GM12878 (cell line): ENCODE data around the gene SESTD1.

Experiments
- CHD1 ChIP-seq: IDR thresholded peaks from 2 replicates; pipeline ENCODE4 v1.6.1; 2012; ENCODE audit warnings: low read depth, low read length, improper control_type of control experiment
- EZH2 ChIP-seq: IDR thresholded peaks from 2 replicates; pipeline ENCODE4 v1.6.1; 2012; ENCODE audit warnings: low read depth, mild to moderate bottlenecking, control low read depth, inconsistent platforms, low read length, borderline replicate concordance; ENCODE audit not compliant: control insufficient read depth
- TF ChIP-seq, protein P1 (sequence below): IDR thresholded peaks from 2 replicates; pipeline ENCODE4 v1.6.1; 2012; ENCODE audit warnings: mild to moderate bottlenecking, low read depth, low read length
- TF ChIP-seq, protein P2 (sequence below), 3 experiments: IDR thresholded peaks in 2 of 3; conservative IDR thresholded peaks in 1 of 3; 2 replicates each; pipeline ENCODE4 v1.5.1; 2011; ENCODE audit warnings: low read depth in 3 of 3, low read length in 3 of 3, mild to moderate bottlenecking in 3 of 3, control low read depth in 2 of 3, moderate library complexity in 2 of 3, inconsistent platforms in 1 of 3, mixed read lengths in 1 of 3; ENCODE audit not compliant: control insufficient read depth in 2 of 3, insufficient read depth in 1 of 3; ENCODE audit errors: extremely low read depth in 1 of 3

DNA sequence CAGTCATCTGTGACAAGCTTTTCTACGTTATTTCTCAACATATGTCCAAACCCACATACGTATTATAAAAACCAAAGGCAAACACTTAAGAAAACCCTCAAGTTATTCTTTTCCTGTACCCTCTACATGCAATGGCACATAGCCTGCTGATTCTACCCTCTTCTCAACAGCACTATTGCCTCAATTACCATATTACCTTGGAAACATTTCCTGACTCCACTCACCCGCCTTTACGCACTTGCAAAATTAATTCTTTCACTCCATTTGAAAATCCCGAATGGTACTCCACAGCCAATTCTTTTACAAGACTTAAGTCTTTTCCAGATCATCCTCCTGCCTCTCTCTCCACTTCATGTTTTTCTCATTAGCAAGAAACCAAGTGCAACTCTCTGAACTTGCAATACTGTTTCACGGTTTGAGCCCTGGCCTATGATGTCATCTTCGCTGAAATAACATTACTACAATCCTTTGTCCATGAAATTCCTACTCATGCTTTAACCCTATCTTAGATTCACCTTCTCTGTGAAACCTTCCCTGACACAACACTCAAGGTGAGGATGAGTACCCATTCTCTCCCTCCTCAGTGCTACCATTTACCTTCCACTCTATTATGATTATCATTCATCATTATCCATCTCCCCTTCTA lies 29.0 kb downstream of the SESTD1 start:
- TF ChIP-seq, protein P1, sequence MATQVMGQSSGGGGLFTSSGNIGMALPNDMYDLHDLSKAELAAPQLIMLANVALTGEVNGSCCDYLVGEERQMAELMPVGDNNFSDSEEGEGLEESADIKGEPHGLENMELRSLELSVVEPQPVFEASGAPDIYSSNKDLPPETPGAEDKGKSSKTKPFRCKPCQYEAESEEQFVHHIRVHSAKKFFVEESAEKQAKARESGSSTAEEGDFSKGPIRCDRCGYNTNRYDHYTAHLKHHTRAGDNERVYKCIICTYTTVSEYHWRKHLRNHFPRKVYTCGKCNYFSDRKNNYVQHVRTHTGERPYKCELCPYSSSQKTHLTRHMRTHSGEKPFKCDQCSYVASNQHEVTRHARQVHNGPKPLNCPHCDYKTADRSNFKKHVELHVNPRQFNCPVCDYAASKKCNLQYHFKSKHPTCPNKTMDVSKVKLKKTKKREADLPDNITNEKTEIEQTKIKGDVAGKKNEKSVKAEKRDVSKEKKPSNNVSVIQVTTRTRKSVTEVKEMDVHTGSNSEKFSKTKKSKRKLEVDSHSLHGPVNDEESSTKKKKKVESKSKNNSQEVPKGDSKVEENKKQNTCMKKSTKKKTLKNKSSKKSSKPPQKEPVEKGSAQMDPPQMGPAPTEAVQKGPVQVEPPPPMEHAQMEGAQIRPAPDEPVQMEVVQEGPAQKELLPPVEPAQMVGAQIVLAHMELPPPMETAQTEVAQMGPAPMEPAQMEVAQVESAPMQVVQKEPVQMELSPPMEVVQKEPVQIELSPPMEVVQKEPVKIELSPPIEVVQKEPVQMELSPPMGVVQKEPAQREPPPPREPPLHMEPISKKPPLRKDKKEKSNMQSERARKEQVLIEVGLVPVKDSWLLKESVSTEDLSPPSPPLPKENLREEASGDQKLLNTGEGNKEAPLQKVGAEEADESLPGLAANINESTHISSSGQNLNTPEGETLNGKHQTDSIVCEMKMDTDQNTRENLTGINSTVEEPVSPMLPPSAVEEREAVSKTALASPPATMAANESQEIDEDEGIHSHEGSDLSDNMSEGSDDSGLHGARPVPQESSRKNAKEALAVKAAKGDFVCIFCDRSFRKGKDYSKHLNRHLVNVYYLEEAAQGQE: no peak
- TF ChIP-seq, protein P2, sequence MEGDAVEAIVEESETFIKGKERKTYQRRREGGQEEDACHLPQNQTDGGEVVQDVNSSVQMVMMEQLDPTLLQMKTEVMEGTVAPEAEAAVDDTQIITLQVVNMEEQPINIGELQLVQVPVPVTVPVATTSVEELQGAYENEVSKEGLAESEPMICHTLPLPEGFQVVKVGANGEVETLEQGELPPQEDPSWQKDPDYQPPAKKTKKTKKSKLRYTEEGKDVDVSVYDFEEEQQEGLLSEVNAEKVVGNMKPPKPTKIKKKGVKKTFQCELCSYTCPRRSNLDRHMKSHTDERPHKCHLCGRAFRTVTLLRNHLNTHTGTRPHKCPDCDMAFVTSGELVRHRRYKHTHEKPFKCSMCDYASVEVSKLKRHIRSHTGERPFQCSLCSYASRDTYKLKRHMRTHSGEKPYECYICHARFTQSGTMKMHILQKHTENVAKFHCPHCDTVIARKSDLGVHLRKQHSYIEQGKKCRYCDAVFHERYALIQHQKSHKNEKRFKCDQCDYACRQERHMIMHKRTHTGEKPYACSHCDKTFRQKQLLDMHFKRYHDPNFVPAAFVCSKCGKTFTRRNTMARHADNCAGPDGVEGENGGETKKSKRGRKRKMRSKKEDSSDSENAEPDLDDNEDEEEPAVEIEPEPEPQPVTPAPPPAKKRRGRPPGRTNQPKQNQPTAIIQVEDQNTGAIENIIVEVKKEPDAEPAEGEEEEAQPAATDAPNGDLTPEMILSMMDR (IDR thresholded peaks at IDR 0.05 in 2 of 3, conservative IDR thresholded peaks at IDR 0.05 in 1 of 3; ENCODE audit: control insufficient read depth in 2 of 3, extremely low read depth in 1 of 3, insufficient read depth in 1 of 3, low read depth in 3 of 3, low read length in 3 of 3): no peak
- no peak for TF ChIP-seq EZH2
- TF ChIP-seq CHD1: no peak
